Activated T-cell treated with anti-CD3 and anti-CD28 coated beads for 4 hours (primary cell): ENCODE measurements around the gene MMP2.

Source experiments
- DNase-seq: peaks from one replicate; pipeline ENCODE4 v3.0.0-alpha.2; 2020

MMP2 gene

DNA sequence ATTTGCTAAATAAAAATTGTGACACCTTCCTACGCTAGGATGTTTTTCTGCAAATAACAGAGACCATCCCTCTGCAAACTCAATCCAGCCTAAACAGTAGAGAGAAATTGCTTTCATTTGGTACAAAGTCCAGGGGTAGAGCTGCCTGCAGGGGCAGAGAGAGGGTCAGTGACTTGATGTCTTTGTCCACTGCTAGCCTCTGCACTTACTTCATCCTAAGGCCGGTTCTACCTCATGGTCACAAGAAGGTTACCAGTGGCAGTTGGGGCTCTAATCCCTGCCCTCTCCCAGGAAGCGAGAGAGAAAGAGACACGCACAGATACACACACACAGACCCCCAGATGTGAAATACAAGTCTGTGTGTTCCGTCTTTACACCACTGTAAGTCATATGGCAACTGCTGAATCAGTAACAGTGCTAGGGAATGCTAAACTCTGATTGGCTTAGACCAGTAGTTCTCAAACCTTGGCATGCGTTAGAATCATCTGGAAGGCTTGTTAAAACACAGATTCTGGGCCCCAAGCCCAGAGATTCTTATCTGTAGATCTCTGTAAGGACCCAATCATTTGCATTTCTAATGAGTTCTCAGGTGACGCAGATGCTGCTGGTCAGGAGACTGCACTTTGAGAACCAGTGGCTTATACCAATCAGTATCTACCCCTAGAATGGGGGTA, 16.8 kb downstream of the MMP2 start:
- DNase-seq = no peak

GRCh38 chr16:55496509-55497145, 17.6 kb downstream of the MMP2 start:
- DNase-seq = no peak

DNA sequence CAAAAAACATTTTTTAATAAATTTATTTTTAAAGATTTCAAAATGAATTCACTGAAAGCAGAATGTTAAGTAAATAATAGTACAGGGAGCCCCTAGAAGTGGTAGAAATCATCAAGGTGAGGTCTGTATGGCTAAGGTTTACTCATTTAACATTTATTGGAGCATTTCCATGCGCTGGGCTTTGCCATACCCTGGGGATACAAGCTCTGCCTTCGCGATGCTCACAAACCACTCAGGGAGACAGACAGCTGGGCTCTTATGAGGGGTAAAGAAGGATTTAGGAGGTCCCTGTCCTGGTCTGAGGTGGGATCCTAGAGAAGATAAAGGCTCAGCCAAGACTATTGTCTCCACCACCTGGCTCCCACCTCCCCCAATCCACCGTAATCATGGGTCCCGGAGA, 18.6 kb downstream of the MMP2 start:
- no peak for DNase-seq

DNA sequence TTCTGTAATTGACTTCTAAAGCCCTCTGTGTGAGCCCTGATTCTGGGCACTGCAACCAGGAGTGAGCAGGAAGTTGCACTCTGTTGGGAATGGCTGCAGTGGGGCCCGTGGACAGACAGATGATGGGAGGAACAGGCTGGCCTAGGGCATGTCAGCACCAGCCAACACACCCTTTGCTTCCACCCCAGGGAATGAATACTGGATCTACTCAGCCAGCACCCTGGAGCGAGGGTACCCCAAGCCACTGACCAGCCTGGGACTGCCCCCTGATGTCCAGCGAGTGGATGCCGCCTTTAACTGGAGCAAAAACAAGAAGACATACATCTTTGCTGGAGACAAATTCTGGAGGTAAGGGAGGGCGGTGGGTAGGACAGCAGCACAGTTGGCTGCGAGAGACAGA, 19.1 kb downstream of the MMP2 start:
- no peak for DNase-seq

- DNase-seq = no peak
These were observed 20.3 kb downstream of the MMP2 start for GRCh38 chr16:55499281-55499680.

- DNase-seq = no peak
These were observed 21.0 kb downstream of the MMP2 start for GRCh38 chr16:55499951-55500529.

DNA sequence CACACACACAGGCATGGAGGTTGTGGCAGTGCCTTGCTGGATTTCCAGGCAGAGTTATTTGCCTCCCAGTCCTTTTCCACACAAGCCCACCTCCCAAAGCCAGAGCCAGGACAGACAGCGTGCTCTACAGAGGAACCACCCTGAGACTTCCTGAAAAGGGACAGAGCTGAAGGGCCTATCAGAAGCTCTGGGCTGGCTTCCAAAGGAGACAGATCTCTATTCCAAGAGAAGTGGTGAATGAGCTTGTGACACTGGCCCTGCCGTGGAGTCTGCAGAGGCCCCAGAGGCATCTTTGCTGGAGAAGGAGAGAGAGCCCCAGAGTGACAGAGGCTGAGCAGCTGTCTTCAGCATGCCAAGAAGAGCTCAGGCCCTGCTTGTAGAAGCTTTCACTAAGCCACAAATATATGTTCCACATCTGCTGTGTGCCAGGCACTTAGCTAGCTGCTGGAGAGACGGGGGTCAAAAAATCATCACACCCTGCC, 21.6 kb downstream of the MMP2 start:
- no peak for DNase-seq

DNA sequence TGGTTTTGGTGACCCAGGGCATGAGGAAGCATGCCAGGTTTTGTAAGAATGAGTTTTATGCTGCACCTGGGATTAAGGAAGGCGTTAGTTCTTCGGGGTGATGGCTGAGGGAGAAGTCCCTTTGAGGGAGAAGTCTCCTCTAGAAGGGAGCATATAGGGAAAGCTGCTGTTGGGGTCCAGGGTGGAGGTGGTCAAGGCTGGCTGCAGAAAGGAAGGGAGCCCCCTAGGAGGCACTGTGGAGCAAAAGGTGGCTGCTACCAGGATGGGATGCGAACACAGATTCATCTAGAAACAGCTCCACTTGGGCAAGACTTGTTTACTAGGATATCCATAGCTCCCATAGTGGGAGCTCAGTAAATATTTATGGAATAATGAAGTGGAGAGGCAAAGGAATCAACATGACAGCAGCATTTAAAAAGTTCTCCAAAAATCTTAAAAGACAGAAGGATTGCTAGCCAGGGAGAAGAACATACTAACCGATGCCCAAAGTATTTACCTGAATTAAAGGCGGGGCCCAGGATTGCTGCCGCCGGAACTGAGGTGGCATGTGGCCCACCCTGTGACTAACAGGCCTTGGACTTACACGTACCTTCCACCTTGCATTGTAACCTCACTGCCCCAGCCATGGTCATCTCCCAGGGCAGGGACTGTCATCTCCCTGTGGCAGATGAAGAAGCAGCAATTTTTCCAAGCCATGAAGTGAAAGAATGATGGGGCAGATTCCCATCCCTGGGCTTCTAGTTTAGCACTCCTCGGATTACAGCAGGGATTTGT, 22.7 kb downstream of the MMP2 start:
- DNase-seq = no peak

- DNase-seq = no peak
These were observed 23.9 kb downstream of the MMP2 start for GRCh38 chr16:55502801-55503366.

DNA sequence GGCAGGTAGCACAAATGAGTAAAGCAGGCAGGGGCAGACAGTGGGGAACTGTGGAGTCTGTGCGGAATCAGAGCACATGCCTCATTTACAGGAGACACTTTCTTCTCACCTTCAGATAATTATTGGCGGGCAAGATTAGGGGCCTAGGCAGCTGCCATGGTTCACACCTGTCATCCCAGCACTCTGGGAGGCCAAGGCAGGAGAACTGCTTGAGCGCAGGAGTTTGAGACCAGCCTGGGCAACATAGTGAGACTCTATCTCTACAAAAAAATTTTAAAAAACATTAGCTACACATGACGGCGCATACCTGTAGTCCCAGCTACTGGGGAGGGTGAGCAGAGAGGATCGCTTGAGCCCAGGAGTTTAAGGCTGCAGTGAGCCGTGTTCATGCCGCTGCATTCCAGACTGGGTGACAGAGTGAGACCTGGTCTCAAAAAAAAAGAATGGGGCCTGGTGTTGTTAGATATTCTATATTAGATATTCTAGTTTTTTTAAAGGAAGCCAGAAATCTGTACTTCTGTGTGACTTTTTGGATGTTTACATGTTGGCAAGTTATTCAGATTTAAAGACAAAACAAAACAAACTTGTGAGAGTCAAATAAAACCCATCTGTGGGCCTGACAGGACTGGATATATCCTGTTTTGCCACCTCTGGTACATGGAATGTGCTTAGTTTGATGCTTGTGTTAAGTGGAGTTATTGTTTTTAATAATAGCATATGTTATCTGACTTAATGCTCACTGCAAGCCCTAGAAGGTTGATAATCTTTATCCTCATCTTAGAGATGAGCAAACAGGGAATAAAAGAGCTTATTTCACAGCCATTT, 24.9 kb downstream of the MMP2 start:
- no peak for DNase-seq

- DNase-seq = no peak
These were observed 26.5 kb downstream of the MMP2 start for GRCh38 chr16:55505333-55506015.

DNA sequence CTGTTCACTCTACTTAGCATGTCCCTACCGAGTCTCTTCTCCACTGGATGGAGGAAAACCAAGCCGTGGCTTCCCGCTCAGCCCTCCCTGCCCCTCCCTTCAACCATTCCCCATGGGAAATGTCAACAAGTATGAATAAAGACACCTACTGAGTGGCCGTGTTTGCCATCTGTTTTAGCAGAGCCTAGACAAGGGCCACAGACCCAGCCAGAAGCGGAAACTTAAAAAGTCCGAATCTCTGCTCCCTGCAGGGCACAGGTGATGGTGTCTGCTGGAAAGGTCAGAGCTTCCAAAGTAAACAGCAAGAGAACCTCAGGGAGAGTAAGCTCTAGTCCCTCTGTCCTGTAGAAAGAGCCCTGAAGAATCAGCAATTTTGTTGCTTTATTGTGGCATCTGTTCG, 27.1 kb downstream of the MMP2 start:
- DNase-seq = no peak

DNA sequence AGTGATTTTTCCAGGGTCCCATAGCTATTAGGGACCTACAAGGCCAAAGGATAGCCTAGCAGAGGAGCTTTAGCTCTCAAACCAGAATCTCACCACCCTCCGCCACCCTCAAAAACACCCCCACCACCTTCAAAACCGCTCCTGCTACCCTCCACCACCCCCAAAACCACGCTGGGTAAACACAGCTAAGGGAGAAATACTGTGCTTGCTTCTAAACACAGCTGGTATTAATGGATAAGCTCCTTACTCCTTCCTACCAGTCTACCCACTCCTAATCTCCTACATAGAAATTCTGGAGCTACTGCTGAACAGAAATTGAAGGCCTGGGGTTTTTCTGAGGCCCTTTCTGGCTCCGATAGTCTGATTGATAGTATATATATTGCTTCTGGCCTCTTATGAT, 27.7 kb downstream of the MMP2 start:
- DNase-seq = no peak

GRCh38 chr16:55508271-55508921, 29.4 kb downstream of the MMP2 start:
- DNase-seq = no peak

DNA sequence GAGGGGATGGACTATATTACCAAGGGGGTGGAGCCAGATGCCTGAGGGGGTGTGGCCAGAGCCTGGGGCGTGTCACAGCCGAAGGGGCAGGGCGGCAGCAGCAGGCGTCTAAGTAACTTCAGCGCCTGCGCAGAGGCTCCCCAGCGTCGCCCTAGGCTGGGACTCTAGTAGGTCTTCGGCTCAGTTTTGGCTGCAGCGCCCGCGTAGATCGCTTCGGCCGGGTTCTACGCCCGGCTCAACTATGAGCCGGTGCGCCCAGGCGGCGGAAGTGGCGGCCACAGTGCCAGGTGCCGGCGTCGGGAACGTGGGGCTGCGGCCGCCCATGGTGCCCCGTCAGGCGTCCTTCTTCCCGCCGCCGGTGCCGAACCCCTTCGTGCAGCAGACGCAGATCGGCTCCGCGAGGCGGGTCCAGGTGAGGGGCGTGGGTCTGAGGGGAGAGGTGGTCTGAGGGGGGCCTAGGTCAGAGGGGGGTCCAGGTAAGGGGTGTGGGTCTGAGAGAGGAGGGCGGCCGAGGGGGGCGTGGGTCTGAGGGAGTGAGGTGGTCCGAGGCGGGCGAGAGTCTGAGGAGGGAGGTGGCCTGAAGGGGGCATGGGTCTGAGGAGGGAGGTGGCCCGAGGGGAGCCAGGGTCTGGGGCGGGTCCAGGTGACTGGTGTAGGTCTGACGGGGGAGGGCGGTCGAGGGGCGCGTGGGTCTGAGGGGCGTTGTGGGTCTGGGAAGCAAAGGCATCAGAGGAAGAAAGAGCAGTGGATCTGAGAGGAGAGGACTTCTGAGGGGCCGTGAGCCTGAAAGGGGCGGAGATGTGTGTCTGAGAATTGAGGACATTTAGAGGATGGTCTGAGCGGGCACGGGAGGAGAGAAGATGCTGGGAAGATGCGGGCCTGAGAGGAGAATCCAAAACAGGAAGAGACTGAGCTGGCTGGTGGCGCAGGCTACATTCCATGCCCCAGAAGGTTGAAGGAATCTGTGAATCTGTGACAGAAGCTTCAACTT, 30.2 kb downstream of the MMP2 start, which contains the start of gene LPCAT2:
Gene LPCAT2, plus strand, starts transcription at position 132 of the 991 bp plus-strand sequence. Its CDS starts 110 bp downstream, at position 242.
- no peak for DNase-seq

DNA sequence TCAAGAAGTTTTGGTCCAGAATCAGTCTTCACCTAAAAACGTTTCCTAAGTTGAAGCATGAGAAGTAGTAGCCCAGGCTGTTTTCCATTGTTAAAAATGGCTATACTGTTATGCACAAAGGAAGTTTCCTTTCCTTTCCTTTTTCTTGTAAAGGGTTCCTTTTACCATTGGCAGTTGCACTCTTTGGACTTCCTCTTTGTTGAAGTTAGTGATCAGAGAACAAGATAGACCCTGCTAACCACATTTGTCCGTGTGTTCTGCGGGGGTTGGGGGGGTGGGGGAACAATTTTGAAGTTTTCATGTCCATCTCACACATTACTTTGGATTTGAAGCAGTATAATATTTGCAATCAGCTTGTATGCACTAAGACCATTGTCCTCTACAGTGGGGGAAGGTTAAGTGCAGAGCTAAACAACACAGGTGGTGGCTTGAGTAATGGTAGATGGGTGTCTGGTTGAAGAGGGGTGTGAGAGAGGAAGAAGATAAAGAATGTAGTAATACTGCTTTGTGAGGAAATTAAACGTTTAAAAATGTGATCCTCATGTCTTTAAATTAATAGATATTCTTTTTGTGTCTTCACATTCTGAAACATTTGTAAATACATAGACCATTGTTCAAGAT, 31.3 kb downstream of the MMP2 start:
- no peak for DNase-seq

DNA sequence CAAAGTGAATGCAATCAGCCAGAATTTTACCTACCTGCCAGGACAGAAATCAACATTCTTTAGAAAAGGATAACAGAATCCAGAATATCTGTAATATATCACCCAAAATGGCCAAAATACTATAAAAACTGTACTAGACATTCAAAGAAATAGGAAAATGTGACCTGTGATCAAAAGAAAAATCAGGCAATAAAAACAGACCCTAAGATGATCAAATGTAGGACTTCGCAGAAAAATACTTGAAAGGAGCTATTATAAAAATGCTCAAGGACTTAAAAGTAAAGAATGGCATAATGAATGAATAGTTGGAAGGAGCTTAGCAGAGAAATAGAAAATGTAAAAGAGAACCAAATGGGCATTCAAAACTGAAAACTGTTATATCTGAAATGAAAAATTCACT, 33.9 kb downstream of the MMP2 start:
- DNase-seq = no peak

- DNase-seq = no peak
These were observed 34.6 kb downstream of the MMP2 start for GRCh38 chr16:55513616-55514015.

- no peak for DNase-seq
These were observed 36.1 kb downstream of the MMP2 start for GRCh38 chr16:55515111-55515510.
